Cerebellar cortex (tissue), 1 donor: ENCODE data around the gene DPF3.
A peak's percentile ranks its signal among the peaks of the same experiment; 100 is the strongest.

Experiments used
- DNase-seq: peaks from one replicate; pipeline ENCODE4 v3.0.0-alpha.2; 2015; ENCODE audit warnings: low spot score

Gene DPF3

GRCh38 chr14:72839753-72840607, 53.9 kb downstream of the DPF3 start:
- no peak for DNase-seq

GRCh38 chr14:72839351-72839750, 54.5 kb downstream of the DPF3 start:
- no peak for DNase-seq

- DNase-seq, result no peak
Measured at GRCh38 chr14:72836085-72836484, 57.8 kb downstream of the DPF3 start.

GRCh38 chr14:72833174-72833573, 60.7 kb downstream of the DPF3 start:
- no peak for DNase-seq

GRCh38 chr14:72830786-72831594, 62.9 kb downstream of the DPF3 start:
- peak; percentile 40 for DNase-seq

GRCh38 chr14:72830356-72830755, 63.5 kb downstream of the DPF3 start:
- no peak for DNase-seq

GRCh38 chr14:72828604-72829003, 65.3 kb downstream of the DPF3 start:
- no peak for DNase-seq

GRCh38 chr14:72826039-72826438, 67.9 kb downstream of the DPF3 start:
- DNase-seq, result no peak

- no peak for DNase-seq
Measured at GRCh38 chr14:72825486-72825885, 68.4 kb downstream of the DPF3 start.

- no peak for DNase-seq
Measured at GRCh38 chr14:72824051-72824450, 69.8 kb downstream of the DPF3 start.

- peak; percentile 45 for DNase-seq
Measured at GRCh38 chr14:72822946-72823611, 70.8 kb downstream of the DPF3 start.

GRCh38 chr14:72818998-72819397, 74.9 kb downstream of the DPF3 start:
- no peak for DNase-seq

GRCh38 chr14:72816287-72816686, 77.6 kb downstream of the DPF3 start:
- DNase-seq, result no peak

- no peak for DNase-seq
Measured at GRCh38 chr14:72815430-72815829, 78.5 kb downstream of the DPF3 start.

GRCh38 chr14:72812292-72812851, 81.5 kb downstream of the DPF3 start:
- peak; percentile 92 for DNase-seq

GRCh38 chr14:72810201-72810600, 83.7 kb downstream of the DPF3 start:
- DNase-seq, result no peak

GRCh38 chr14:72809063-72809462, 84.8 kb downstream of the DPF3 start:
- no peak for DNase-seq

GRCh38 chr14:72808564-72808963, 85.3 kb downstream of the DPF3 start:
- DNase-seq, result peak; percentile 50

GRCh38 chr14:72802588-72802946, 91.3 kb downstream of the DPF3 start:
- DNase-seq, result no peak

GRCh38 chr14:72801836-72802587, 91.9 kb downstream of the DPF3 start:
- no peak for DNase-seq

- no peak for DNase-seq
Measured at GRCh38 chr14:72801381-72801812, 92.5 kb downstream of the DPF3 start.
